LNCAP (cell line): ENCODE measurements around the gene MAP3K20.

Experiments used
- CTCF ChIP-seq: fragments of 450-650 bp; IDR thresholded peaks from 2 replicates; pipeline ENCODE4 v1.5.1; 2017; ENCODE audit warnings: mild to moderate bottlenecking

Gene MAP3K20

GRCh38 chr2:173181982-173182381, 106.3 kb downstream of the MAP3K20 start:
- no peak for TF ChIP-seq CTCF

GRCh38 chr2:173184031-173185004, 108.7 kb downstream of the MAP3K20 start:
- no peak for TF ChIP-seq CTCF

- TF ChIP-seq CTCF = no peak
Observed at GRCh38 chr2:173185437-173185836, 109.8 kb downstream of the MAP3K20 start.

- no peak for TF ChIP-seq CTCF
Observed at GRCh38 chr2:173187941-173188788, 112.5 kb downstream of the MAP3K20 start.

- TF ChIP-seq CTCF = no peak
Observed at GRCh38 chr2:173191601-173192000, 116.0 kb downstream of the MAP3K20 start.

- no peak for TF ChIP-seq CTCF
Observed at GRCh38 chr2:173192071-173192470, 116.4 kb downstream of the MAP3K20 start.

- no peak for TF ChIP-seq CTCF
Observed at GRCh38 chr2:173193925-173194324, 118.3 kb downstream of the MAP3K20 start.
